RWPE2 (cell line): ENCODE results near the gene SYT15.
A peak's percentile ranks its signal among the peaks of the same experiment; 100 is the strongest.

Experiments used
- ATAC-seq: fragments of 200-7000 bp; cut with Tn5 transposase; 3 replicates; pipeline ENCODE4 v1.9.1; 2021; ENCODE audit warnings: low read depth
- DNase-seq: peaks from one replicate; pipeline ENCODE4 v3.0.0-alpha.2; 2020; ENCODE audit warnings: low spot score
- H3K27ac ChIP-seq: fragments of 450-650 bp; 2 replicates; pipeline ENCODE4 v1.5.1; 2017; ENCODE audit warnings: mild to moderate bottlenecking; ENCODE audit not compliant: poor library complexity, severe bottlenecking
- H3K27me3 ChIP-seq: fragments of 250-450 bp; sonication (Bioruptor Pico); 2 replicates; pipeline ENCODE4 v1.5.1; 2021; ENCODE audit warnings: mild to moderate bottlenecking, moderate library complexity; ENCODE audit not compliant: insufficient read depth, poor library complexity, severe bottlenecking
- H3K36me3 ChIP-seq: fragments of 250-450 bp; sonication (Bioruptor Pico); 2 replicates; pipeline ENCODE4 v1.5.1; 2020; ENCODE audit warnings: low read depth, mild to moderate bottlenecking, moderate library complexity
- H3K4me1 ChIP-seq: fragments of 250-450 bp; sonication (Bioruptor Pico); 2 replicates; pipeline ENCODE4 v1.5.1; 2021; ENCODE audit warnings: mild to moderate bottlenecking, moderate library complexity; ENCODE audit not compliant: insufficient read depth, poor library complexity, severe bottlenecking
- H3K4me3 ChIP-seq: fragments of 250-450 bp; sonication (Bioruptor Pico); 2 replicates; pipeline ENCODE4 v1.5.1; 2021; ENCODE audit warnings: mild to moderate bottlenecking, moderate library complexity; ENCODE audit not compliant: severe bottlenecking
- H3K9me3 ChIP-seq: fragments of 250-450 bp; sonication (Bioruptor Pico); 2 replicates; pipeline ENCODE4 v1.5.1; 2021; ENCODE audit warnings: mild to moderate bottlenecking, moderate library complexity; ENCODE audit not compliant: severe bottlenecking
- TF ChIP-seq, protein P1 (sequence below): fragments of 450-650 bp; IDR thresholded peaks from one replicate; pipeline ENCODE4 v1.5.1; 2017; ENCODE audit warnings: mild to moderate bottlenecking, moderate library complexity; ENCODE audit not compliant: poor library complexity, severe bottlenecking

The SYT15 gene

DNA sequence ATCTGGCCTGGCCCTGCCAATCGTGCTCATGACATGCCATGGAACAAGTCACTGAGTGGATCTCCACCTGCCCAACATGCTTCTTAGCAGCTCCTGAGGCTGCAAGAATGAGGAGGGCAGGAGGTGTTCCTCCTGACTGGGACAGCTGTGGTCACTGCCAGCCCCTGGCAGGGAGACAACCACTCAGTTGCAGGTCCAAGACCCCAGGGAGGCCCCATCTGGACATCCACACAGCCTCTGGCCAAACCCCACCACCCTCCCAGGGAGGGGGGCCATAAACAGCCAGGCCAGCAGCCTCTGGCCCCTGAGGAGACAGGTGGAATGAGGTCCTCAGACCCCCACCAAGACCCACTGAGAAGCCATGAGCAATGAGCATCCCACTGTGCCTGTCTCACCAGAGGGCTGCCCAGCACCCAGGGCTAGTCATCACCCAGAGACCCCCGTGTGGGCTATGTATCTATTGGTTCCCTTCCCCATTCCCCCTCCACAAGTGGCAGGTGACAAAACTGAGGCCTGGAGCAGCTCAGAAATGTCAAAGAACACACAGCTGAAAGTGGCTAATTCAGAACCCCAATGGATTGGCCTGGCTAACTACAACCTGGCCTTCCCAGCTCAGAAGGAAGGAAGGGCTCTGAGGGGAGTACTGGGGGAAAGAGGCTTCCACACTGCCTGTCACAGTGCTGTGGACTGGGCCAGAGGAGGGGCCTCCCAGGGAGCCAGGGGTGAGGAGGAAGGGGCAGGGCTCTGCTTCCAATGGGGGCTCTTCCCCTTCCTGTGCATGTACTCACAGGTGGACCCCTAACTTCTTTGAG, 25.5 kb upstream of the SYT15 start:
- no peak overlapping the region for H3K4me3 ChIP-seq
- H3K36me3 ChIP-seq = no peaks in the 10 kb centered on the region

DNA sequence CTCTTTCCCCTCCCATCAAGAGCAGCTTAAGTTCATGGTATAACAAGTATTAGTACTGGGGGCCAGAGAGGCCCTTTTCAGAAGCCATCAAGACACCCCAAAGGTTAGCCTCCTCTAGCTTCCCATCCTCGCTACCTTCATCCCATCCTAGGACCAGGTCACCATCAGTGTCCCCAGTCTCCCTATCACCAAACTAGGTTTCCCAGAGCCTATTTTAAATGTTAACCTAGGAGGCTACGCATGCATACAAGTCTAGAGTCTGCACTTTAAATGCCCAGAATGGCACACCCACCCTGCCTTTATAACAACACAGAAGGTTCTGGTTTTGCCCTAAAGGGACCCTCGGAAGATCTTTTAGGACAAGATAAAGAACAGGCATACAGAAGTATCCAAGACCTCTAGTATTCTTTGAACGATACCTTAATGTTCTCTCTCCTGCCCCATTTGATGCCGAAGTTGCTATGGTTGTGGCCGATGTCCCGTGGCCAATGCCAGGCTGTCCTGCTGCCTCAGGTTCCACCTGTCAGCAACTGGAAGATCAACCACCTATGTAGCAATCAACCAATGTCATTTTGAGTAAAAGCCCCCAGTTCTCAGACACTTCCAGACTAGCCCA, 24.7 kb upstream of the SYT15 start:
- TF ChIP-seq, protein P1, sequence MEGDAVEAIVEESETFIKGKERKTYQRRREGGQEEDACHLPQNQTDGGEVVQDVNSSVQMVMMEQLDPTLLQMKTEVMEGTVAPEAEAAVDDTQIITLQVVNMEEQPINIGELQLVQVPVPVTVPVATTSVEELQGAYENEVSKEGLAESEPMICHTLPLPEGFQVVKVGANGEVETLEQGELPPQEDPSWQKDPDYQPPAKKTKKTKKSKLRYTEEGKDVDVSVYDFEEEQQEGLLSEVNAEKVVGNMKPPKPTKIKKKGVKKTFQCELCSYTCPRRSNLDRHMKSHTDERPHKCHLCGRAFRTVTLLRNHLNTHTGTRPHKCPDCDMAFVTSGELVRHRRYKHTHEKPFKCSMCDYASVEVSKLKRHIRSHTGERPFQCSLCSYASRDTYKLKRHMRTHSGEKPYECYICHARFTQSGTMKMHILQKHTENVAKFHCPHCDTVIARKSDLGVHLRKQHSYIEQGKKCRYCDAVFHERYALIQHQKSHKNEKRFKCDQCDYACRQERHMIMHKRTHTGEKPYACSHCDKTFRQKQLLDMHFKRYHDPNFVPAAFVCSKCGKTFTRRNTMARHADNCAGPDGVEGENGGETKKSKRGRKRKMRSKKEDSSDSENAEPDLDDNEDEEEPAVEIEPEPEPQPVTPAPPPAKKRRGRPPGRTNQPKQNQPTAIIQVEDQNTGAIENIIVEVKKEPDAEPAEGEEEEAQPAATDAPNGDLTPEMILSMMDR = no peak
- Histone ChIP-seq H3K9me3 (no peaks in the 10 kb centered on the region), H3K27ac (no peak overlapping the region), H3K4me1 (no peaks in the 10 kb centered on the region), H3K4me3 (no peak overlapping the region), H3K36me3 (no peaks in the 10 kb centered on the region), H3K27me3 (no peaks in the 10 kb centered on the region)
- no peak for ATAC-seq
- DNase-seq = no peak

More for the DNA sequence above, 25.5 kb upstream of the SYT15 start:
- Histone ChIP-seq H3K9me3 (no peaks in the 10 kb centered on the region), H3K4me1 (no peaks in the 10 kb centered on the region), H3K27ac (no peak overlapping the region), H3K27me3 (no peaks in the 10 kb centered on the region)
- ATAC-seq (no peak), DNase-seq (peak; percentile 67)
- TF ChIP-seq, protein P1 = no peak

DNA sequence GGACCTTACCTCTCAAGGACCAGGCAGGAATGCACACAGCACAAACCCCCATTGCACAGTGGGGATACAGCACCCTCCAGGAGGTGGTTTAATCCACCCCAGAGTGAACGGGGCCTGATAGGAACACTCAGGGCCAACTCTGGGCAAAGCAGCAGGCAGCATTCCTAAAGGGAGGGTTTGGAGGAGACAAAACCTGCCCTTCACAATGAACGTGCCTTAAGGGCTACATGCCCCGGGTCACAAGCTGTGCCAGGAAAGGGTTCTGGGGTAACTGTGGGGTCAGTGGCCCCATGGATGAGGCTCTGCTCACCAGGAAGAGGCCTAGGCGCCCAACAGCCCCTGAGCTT, 23.6 kb upstream of the SYT15 start:
- H3K9me3 ChIP-seq = no peaks in the 10 kb centered on the region
- ATAC-seq (no peak), DNase-seq (no peak)
- no peaks in the 10 kb centered on the region for H3K4me1 ChIP-seq
- no peak overlapping the region for H3K4me3 ChIP-seq
- H3K36me3 ChIP-seq = no peaks in the 10 kb centered on the region
- TF ChIP-seq, protein P1 = no peak
- no peak overlapping the region for H3K27ac ChIP-seq
- no peaks in the 10 kb centered on the region for H3K27me3 ChIP-seq

DNA sequence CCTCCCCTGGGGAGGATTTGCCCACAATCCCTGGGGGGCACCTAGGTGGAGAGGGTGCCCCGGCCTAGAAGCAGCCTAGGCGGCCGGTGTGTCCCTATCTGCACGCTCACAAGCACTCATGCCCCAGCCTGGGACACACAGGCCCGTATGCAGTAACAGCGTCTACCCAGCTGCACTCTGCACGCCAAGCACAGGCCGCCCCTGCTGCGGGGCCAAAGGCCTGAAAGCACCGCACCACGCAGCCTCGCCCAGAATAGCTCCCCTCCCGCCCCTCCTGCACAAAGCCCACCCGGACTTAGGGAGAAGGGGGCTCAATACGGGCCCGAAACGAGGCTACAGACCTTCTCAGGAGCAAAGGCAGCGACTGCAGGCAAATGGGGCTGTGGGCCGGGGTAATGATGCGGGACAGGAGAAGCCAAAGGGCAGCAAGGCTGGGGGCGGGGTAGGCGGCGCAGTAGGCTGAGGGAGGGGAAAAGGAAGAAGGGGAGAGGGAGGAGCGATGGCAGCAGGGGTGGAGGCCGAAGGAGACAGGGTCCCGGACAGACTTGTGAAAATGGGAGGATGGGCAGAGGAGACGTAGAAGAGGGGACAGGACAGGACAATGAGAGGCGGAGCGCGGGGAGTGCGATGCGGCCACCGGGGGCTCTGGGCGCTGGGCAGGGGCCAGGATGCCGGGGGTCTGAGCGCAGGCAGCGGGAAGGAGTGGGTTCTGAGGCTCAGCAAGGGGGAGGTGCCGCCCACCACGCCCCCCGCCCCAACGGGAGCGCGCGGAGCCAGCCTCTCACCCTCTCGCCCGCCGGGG, 23.0 kb upstream of the SYT15 start:
- H3K9me3 ChIP-seq = no peaks in the 10 kb centered on the region
- H3K36me3 ChIP-seq = no peaks in the 10 kb centered on the region
- TF ChIP-seq, protein P1 = no peak
- H3K27me3 ChIP-seq = peaks cover under 1% of the 10 kb centered on the region
- peak; percentile 9; the same call in 2 of the 3 replicates for ATAC-seq
- H3K4me3 ChIP-seq = peak overlapping the region; percentile 55
- H3K27ac ChIP-seq = no peak overlapping the region
- H3K4me1 ChIP-seq = no peaks in the 10 kb centered on the region
- DNase-seq = peak; percentile 80
